ENCODE measurements around the gene SOSTDC1.

SOSTDC1 gene

DNA sequence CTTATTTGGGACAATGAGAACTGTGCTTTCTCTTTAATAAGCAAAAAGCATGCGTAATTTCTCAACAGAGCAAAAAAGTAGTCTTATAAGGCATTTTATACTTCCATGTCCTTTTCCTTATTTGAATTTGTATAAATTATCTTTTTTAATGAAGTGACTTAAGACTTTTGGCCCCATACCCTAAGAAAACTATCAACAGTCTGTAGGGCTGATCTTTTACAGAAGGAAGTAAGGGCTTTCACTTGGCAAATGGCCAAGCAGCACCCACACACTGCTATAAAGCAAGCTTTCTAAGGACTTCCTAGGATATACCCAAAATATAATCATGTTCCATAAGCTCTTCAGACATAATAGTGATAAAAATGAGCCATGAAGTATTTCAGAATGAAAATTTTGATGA is 47.6 kb downstream of the SOSTDC1 start:
- no peak for ATAC-seq

DNA sequence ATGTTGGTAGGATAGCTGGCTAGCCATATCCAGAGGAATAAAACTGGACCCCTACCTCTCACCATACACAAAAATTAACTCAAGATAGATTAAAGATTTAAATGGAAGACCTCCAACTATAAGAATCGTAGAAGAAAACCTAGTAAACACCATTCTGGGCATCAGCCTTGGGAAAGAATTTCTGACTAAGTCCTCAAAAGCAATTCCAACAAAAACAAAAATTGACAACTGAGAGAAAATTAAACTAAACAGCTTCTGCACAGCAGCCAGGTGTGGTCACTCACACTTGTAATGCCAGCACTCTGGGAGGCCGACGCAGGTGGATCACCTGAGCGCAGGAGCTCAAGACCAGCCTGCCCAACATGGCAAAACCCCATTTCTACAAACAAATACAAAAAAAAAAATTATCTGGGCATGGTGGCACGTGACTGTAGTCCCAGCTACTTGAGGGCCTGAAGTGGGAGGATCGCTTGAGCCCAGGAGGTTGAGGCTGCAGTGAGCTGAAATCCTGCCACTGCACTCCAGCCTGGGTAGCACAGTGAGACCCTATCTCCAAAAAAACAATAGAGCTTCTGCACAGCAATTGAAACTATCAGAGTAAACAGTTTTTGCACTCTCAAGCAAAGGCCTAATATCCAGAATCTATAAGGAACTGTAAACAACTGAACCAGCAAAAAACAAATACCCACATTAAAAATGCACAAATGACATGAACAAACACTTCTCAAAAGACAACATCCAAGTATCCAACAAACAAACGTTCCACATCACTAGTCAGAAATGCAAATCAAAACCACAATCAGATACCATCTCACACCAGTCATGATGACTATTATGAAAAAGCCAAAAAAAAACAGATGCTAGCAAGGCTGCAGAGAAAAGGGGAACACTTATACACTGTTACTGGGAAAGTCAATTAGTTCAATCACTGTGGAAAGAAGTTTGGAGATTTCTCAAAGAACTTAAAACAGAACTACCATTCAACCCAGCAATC is 49.0 kb downstream of the SOSTDC1 start:
- ATAC-seq: no peak

DNA sequence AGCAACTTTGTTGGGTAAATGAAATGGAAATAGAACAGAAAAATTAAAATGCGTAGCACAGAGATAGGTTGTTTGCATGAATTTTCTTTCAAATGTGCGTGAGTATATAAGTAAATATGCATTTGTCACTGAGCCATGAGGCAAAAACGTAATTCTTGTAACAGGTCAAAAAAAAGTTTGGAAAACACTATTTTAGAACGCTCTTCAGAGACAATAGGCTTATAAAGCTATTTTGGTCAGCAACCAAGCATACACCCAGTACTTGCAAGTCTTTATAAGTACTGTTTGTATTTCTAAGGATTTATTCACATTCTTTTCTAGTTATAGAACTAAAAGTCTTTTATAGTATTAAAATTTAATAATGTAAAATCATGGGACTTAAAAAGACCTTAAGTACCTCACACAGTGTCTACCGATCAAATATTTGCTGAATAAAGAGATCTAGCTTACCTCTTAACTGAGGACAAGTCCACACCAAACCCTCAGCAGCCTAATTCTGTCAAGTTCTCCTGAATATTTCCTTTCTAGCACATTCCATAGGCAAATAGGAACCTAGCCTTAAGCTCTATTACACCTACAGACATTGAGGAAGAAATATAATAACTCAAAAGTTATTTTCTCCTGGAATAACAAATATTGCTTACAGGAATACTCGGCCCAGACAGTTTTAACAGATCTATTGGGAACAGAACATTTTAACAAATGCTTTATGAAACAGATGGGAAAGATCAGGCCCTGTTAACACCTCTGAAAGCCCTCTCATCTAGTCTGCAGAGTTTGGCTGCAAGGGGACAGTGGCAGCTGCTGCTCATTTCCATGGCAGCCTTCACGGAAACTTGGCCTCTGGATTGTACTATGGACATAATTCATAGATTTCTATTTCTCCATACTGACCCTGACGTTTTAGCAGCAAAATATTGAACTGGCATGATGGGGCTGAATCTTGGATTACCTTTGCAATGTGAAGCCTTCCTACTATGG is 53.0 kb downstream of the SOSTDC1 start:
- ATAC-seq: no peak
